GM23248 (cell line): ENCODE results near the gene CMYA5. TPM values are rescaled to one million over a fixed set of nuclear protein-coding genes. Genes with fewer than 3 reads are reported as not detected.

ENCODE experiments used
- DNase-seq: peaks from one replicate; pipeline ENCODE4 v3.0.0-alpha.2; 2015
- H2AFZ ChIP-seq: fragments of 200-600 bp; sonication (generic); 2 replicates; pipeline ENCODE4 v1.6.1; 2016; ENCODE audit warnings: antibody characterized with exemption
- H3F3A ChIP-seq: fragments of 200-600 bp; sonication (generic); 2 replicates; pipeline ENCODE4 v1.6.1; 2016; ENCODE audit warnings: mild to moderate bottlenecking, antibody characterized with exemption, mixed run types; ENCODE audit not compliant: insufficient read depth
- H3K27ac ChIP-seq: fragments of 200-600 bp; sonication (generic); 2 replicates; pipeline ENCODE4 v1.5.1; 2016; ENCODE audit warnings: mild to moderate bottlenecking
- H3K27me3 ChIP-seq: fragments of 200-600 bp; sonication (generic); replicated peaks from 2 replicates; pipeline ENCODE4 v1.6.1; 2016; ENCODE audit warnings: mild to moderate bottlenecking; ENCODE audit not compliant: insufficient read depth
- H3K36me3 ChIP-seq: fragments of 200-600 bp; sonication (generic); 2 replicates; pipeline ENCODE4 v1.6.1; 2016; ENCODE audit warnings: low read depth, mild to moderate bottlenecking
- H3K4me1 ChIP-seq: fragments of 200-600 bp; sonication (generic); 2 replicates; pipeline ENCODE4 v1.6.1; 2016; ENCODE audit warnings: mild to moderate bottlenecking; ENCODE audit not compliant: insufficient read depth
- H3K4me2 ChIP-seq: fragments of 200-600 bp; sonication (generic); one replicate; pipeline ENCODE4 v1.6.1; 2016; ENCODE audit warnings: mild to moderate bottlenecking; ENCODE audit not compliant: unreplicated experiment
- H3K4me3 ChIP-seq: fragments of 200-600 bp; sonication (generic); 2 replicates; pipeline ENCODE4 v1.5.1; 2016; ENCODE audit warnings: mild to moderate bottlenecking
- H3K79me2 ChIP-seq: fragments of 200-600 bp; sonication (generic); 2 replicates; pipeline ENCODE4 v1.6.1; 2016; ENCODE audit warnings: mild to moderate bottlenecking; ENCODE audit not compliant: insufficient read depth
- H3K9ac ChIP-seq: fragments of 200-600 bp; sonication (generic); 2 replicates; pipeline ENCODE4 v1.6.1; 2016; ENCODE audit warnings: mild to moderate bottlenecking
- H3K9me2 ChIP-seq: fragments of 200-600 bp; sonication (generic); 2 replicates; pipeline ENCODE4 v1.6.1; 2016; ENCODE audit warnings: mixed run types, mild to moderate bottlenecking, moderate library complexity; ENCODE audit not compliant: insufficient read depth
- H3K9me3 ChIP-seq: fragments of 200-600 bp; sonication (generic); one replicate; pipeline ENCODE4 v1.6.1; 2017; ENCODE audit warnings: low read depth
- H4K20me1 ChIP-seq: fragments of 200-600 bp; sonication (generic); 2 replicates; pipeline ENCODE4 v1.6.0; 2016; ENCODE audit not compliant: insufficient read depth
- EZH2 ChIP-seq: fragments of 200-600 bp; sonication (generic); IDR thresholded peaks from 2 replicates; pipeline ENCODE4 v1.6.1; 2018; ENCODE audit warnings: antibody characterized with exemption, mild to moderate bottlenecking; ENCODE audit not compliant: insufficient read depth, poor library complexity, severe bottlenecking
- EZH2phosphoT487 ChIP-seq: fragments of 200-600 bp; sonication (generic); IDR thresholded peaks from 2 replicates; pipeline ENCODE4 v1.6.1; 2018; ENCODE audit warnings: antibody characterized with exemption, moderate library complexity, mild to moderate bottlenecking, low read depth; ENCODE audit not compliant: insufficient read depth
- WGBS, 2 experiments: methylation state at CpG; one replicate each; pipeline ENCODE4 v1.1.6; 2015 to 2017; ENCODE audit warnings: low lambda C conversion rate in 2 of 2, low coverage in 1 of 2; ENCODE audit errors: missing lambda C conversion rate in 2 of 2; 5-methylcytosine and 5-hydroxymethylcytosine counted together
- in situ Hi-C: fragments of 300-500 bp; cut with MboI; formaldehyde crosslinking; loops from 2 replicates; pipeline ENCODE4 v1.15.0; 2020
- polyA plus RNA-seq: library from polyadenylated mRNA; unstranded; fragments of >200 nt; fragmentation: Nextera tagmentation; extraction: Ambion mirVana; gene quantifications from 2 replicates; pipeline ENCODE4 v1.2.1, GENCODE V29; 2016
- total RNA-seq: library from RNA; depleted of rRNA; stranded (reverse); fragments of >200 nt; shearing (Covaris generic); gene quantifications from 2 replicates; pipeline ENCODE4 v1.2.3, GENCODE V29; 2014

Gene CMYA5
- total and polyA plus RNA-seq, 2 experiments from 2014 or later = 0.36 to 0.97 TPM

DNA sequence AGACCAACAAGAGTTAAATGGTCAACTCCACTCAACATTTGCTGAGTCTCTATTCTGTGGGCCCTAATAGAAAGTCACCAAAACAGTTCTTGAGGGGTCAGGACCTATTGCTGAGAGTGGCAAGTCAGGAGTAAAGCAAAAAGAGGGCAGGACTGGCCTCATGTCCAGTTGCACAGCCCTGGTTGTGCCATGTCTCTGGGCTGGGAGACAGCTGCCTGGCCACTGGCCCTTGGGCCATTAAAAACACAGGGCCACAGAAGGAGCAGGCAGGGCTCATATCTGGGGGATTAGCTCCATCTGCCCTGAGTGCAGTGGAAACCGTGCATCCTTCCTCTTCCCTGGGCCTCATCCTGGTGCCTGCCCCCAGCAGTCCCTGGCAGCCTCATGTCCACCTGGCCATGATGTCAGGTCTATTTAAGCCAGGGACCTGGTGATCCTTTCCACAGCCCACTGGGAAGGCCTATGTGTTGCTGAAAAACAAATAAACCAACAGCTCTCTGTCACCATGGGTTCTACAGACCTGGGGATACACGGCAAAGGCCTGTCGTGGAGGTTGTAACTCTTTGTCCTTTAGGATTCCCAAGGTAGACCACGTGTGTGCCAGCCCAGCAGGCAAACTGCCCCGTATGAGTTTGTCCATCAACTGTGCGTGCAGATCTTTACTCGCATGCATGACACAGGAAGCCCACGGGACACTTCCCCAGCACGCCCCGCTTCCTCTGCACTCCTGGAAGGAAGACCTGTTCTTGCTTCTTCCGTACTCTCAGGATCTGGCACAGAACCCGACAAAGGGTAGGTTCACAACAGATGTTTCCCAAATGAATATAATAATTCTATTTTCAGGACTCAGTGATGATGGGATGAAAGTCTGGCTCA lies 152.6 kb downstream of the CMYA5 start:
- DNase-seq = no peak
- WGBS, 2 experiments = 87 to 91% methylated on average over 12 of the region's 12 CpGs
- Histone ChIP-seq H3K79me2 (no peaks in the 10 kb centered on the region), H3K4me2 (no peak overlapping the region), H3K9me2 (no peaks in the 10 kb centered on the region), H3K36me3 (no peaks in the 10 kb centered on the region), H2AFZ (no peak overlapping the region), H3K27me3 (no peaks in the 10 kb centered on the region), H3F3A (peaks cover 21% of the 10 kb centered on the region), H3K4me1 (peaks cover 23% of the 10 kb centered on the region), H4K20me1 (no peaks in the 10 kb centered on the region), H3K27ac (no peak overlapping the region), H3K4me3 (no peak overlapping the region), H3K9me3 (no peaks in the 10 kb centered on the region), H3K9ac (no peak overlapping the region)
- TF ChIP-seq EZH2phosphoT487 (no peak), EZH2 (no peak)
- in situ Hi-C loops = no loop called here

DNA sequence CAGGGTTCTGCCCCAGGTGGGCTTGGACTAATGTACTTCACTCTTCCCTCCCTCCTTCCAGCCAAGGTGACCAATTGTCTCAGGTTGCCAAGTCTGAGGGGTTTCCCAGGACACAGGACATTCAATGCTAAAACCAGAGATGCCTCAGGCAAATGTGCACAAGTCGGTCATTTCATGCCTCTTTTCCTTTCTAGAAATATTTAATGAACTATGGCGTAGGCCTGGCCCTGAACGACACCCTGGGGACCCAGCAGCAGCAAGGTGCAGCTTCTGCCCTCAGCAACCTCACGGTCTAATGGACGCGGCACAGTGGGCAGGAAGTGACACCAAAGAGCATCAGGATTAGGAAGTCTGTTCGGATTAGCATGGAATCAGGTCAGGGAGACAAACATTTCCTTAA lies 153.4 kb downstream of the CMYA5 start:
- H4K20me1 ChIP-seq = no peaks in the 10 kb centered on the region
- H3F3A ChIP-seq = peaks cover 21% of the 10 kb centered on the region
- TF ChIP-seq EZH2phosphoT487 = no peak
- no peak for TF ChIP-seq EZH2
- 85 to 87% methylated on average over 7 of the region's 7 CpGs for WGBS, 2 experiments
- in situ Hi-C loops = no loop called here
- no peaks in the 10 kb centered on the region for H3K79me2 ChIP-seq
- no peaks in the 10 kb centered on the region for H3K9me2 ChIP-seq
- no peak overlapping the region for H3K9ac ChIP-seq
- no peaks in the 10 kb centered on the region for H3K36me3 ChIP-seq
- DNase-seq = no peak
- no peak overlapping the region for H3K27ac ChIP-seq
- no peaks in the 10 kb centered on the region for H3K27me3 ChIP-seq
- H3K4me3 ChIP-seq = no peak overlapping the region
- H3K4me2 ChIP-seq = no peak overlapping the region
- H3K9me3 ChIP-seq = no peaks in the 10 kb centered on the region
- peaks cover 23% of the 10 kb centered on the region for H3K4me1 ChIP-seq
- H2AFZ ChIP-seq = no peak overlapping the region

DNA sequence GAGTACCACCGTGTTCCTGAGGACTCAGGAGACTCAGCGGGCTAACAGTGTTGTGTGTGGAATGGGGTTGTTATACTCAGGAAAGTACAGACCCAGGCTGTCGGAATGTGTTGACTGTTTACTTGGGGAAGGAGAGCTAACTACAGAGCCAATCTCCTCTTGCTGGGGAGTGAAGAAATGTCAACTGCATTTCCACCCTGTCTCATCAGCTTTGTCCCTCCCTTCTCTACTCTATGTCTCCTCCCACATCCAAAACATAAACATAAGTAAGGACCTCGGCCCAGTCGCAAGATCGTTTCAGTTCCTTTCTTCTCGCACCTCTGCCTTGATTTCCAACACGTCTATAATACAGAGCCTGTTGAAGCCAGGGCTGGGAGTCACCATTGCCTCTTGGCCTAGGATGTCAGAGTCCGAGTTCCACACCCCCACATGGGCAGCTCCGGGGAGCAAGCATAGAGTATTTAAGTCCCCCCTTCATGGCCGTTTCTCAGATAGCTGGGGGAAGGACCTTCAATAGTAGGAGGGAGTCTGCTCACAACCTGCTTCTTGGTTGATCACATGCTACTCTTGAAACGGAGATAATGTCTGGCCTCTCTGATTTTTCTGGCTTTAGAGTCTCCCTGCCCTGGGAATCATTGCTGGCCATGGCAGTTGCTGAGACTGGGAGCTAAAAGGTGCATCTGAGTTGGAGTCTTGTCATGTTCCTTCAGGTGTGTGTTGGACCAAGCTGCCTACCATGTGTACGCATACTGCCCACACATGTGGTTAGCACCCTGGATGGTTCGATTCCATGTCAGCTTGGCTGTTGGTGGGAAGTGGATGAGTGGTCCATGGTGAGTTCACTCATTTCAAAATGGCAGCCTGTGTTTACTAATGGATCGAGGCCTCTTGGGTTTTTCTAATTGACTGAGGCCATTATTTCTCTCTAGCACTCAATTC lies 154.1 kb downstream of the CMYA5 start:
- no peaks in the 10 kb centered on the region for H3K36me3 ChIP-seq
- H3K27ac ChIP-seq = no peak overlapping the region
- WGBS, 2 experiments = 96 to 97% methylated on average over 15 of the region's 15 CpGs
- H3F3A ChIP-seq = peaks cover 21% of the 10 kb centered on the region
- H3K9me3 ChIP-seq = no peaks in the 10 kb centered on the region
- no peak overlapping the region for H3K4me3 ChIP-seq
- no peaks in the 10 kb centered on the region for H3K27me3 ChIP-seq
- H2AFZ ChIP-seq = no peak overlapping the region
- H3K9ac ChIP-seq = no peak overlapping the region
- no peaks in the 10 kb centered on the region for H4K20me1 ChIP-seq
- DNase-seq = no peak
- peaks cover 23% of the 10 kb centered on the region for H3K4me1 ChIP-seq
- H3K79me2 ChIP-seq = no peaks in the 10 kb centered on the region
- H3K4me2 ChIP-seq = no peak overlapping the region
- in situ Hi-C loops = no loop called here
- no peaks in the 10 kb centered on the region for H3K9me2 ChIP-seq
- TF ChIP-seq EZH2phosphoT487 = no peak
- TF ChIP-seq EZH2 = no peak

DNA sequence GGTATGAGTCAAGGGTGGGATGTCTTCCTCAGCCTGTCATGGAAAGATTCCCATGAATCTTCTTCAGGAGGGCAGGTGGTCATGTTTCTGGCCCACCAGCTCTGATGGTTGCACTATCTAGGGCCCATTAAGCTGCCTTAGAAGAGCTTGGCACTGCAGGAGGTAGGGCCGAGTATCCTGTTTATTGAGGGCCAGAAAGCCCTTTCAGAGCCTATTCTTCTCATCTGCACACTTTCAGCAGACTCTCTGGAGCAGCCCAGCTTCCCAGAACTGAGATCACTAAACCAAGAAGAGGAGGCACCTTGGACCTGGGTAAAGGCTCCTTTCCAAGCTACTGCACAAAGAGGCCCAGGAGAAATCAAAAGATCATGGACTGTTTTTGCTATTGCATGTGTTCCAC lies 154.9 kb downstream of the CMYA5 start:
- peak; percentile 6 for DNase-seq
- H3K4me1 ChIP-seq = peaks cover 23% of the 10 kb centered on the region
- H3K9me2 ChIP-seq = no peaks in the 10 kb centered on the region
- WGBS, 2 experiments = 82 to 93% methylated on average over 1 of the region's 1 CpG
- peak overlapping the region; percentile 93 for H3K27ac ChIP-seq
- no peaks in the 10 kb centered on the region for H3K79me2 ChIP-seq
- H3K9ac ChIP-seq = peak overlapping the region; percentile 65; the same call in 1 of the 2 replicates
- H4K20me1 ChIP-seq = no peaks in the 10 kb centered on the region
- TF ChIP-seq EZH2 (no peak), EZH2phosphoT487 (no peak)
- H3K4me2 ChIP-seq = peak overlapping the region; percentile 77
- H2AFZ ChIP-seq = no peak overlapping the region
- H3K4me3 ChIP-seq = no peak overlapping the region
- H3K27me3 ChIP-seq = no peaks in the 10 kb centered on the region
- H3F3A ChIP-seq = peaks cover 21% of the 10 kb centered on the region
- no peaks in the 10 kb centered on the region for H3K9me3 ChIP-seq
- in situ Hi-C loops = no loop called here
- H3K36me3 ChIP-seq = no peaks in the 10 kb centered on the region
